A673 (cell line): ENCODE measurements around the gene FRY. TPM values are rescaled to one million over a fixed set of nuclear protein-coding genes. Genes with fewer than 3 reads are reported as not detected.

ENCODE experiments used
- BruUV-seq: library from RNA; stranded (reverse); fragments of 400-500 nt; replicated peaks from 2 replicates; lab custom pipeline; 2021; lab: Mats Ljungman, UMichigan
- CTCF ChIA-PET: fragments of 300-600 bp; sonication (Branson Sonifier 250); formaldehyde crosslinking; loops from one replicate; lab custom pipeline; 2022; ENCODE audit warnings: antibody characterized with exemption; lab: Charles Lee
- POLR2A ChIA-PET: fragments of 300-600 bp; sonication (Branson Sonifier 250); formaldehyde crosslinking; loops from one replicate; lab custom pipeline; 2022; ENCODE audit warnings: antibody characterized with exemption; ENCODE audit not compliant: low non-redundant PET; lab: Charles Lee
- DNase-seq: peaks from one replicate; pipeline ENCODE4 v3.0.0-alpha.2; 2015; ENCODE audit warnings: low spot score
- H3K27ac ChIP-seq: fragments of 200-600 bp; sonication (generic); 2 replicates; pipeline ENCODE4 v1.5.1; 2016; ENCODE audit warnings: mixed run types, low read depth, mild to moderate bottlenecking, mixed read lengths, antibody characterized with exemption, low read length; ENCODE audit not compliant: poor library complexity, severe bottlenecking
- H3K27me3 ChIP-seq: fragments of 200-600 bp; sonication (generic); replicated peaks from 2 replicates; pipeline ENCODE4 v1.6.1; 2017; ENCODE audit warnings: mixed run types, low read depth, mild to moderate bottlenecking, mixed read lengths, antibody characterized with exemption, low read length; ENCODE audit not compliant: insufficient read depth, poor library complexity
- H3K36me3 ChIP-seq: fragments of 200-600 bp; sonication (generic); 2 replicates; pipeline ENCODE4 v1.6.1; 2016; ENCODE audit warnings: mixed run types, mild to moderate bottlenecking, mixed read lengths, antibody characterized with exemption, low read length; ENCODE audit not compliant: insufficient read depth, poor library complexity, severe bottlenecking
- H3K4me1 ChIP-seq: fragments of 200-600 bp; sonication (generic); 2 replicates; pipeline ENCODE4 v1.6.1; 2017; ENCODE audit warnings: mixed run types, mild to moderate bottlenecking, mixed read lengths, antibody characterized with exemption, low read length; ENCODE audit not compliant: insufficient read depth, poor library complexity, severe bottlenecking
- H3K4me3 ChIP-seq: fragments of 200-600 bp; sonication (generic); 2 replicates; pipeline ENCODE4 v1.5.1; 2016; ENCODE audit warnings: low read depth, mixed run types, mild to moderate bottlenecking, mixed read lengths, low read length; ENCODE audit not compliant: poor library complexity, severe bottlenecking
- H3K9me3 ChIP-seq: fragments of 200-600 bp; sonication (generic); 2 replicates; pipeline ENCODE4 v1.6.1; 2016; ENCODE audit warnings: mixed run types, low read depth, mild to moderate bottlenecking, mixed read lengths, antibody characterized with exemption, low read length; ENCODE audit not compliant: poor library complexity, severe bottlenecking
- EZH2 ChIP-seq: fragments of 200-600 bp; sonication (generic); IDR thresholded peaks from 2 replicates; pipeline ENCODE4 v1.6.1; 2017; ENCODE audit warnings: borderline replicate concordance, low read depth, mild to moderate bottlenecking, mixed read lengths, antibody characterized with exemption, low read length; ENCODE audit not compliant: poor library complexity, severe bottlenecking
- intact Hi-C: fragments of 100-400 bp; cut with micrococcal nuclease; formaldehyde crosslinking; loops from one replicate; pipeline ENCODE4 v1.10.0; 2022; ENCODE audit not compliant: unreplicated experiment
- total RNA-seq: library from RNA; stranded (reverse); gene quantifications from 2 replicates; pipeline ENCODE4 v1.2.3, GENCODE V29; 2021
- TF ChIP-seq, protein P1 (sequence below): fragments of 300-800, 200-600 bp; sonication (generic); conservative IDR thresholded peaks from 2 replicates; pipeline ENCODE4 v1.5.1; 2017; ENCODE audit warnings: low read depth, mild to moderate bottlenecking, antibody characterized with exemption, low read length, moderate library complexity, mixed read lengths

The FRY gene
- total RNA-seq, 1 experiment from 2014 or later, result 0.58 TPM

DNA sequence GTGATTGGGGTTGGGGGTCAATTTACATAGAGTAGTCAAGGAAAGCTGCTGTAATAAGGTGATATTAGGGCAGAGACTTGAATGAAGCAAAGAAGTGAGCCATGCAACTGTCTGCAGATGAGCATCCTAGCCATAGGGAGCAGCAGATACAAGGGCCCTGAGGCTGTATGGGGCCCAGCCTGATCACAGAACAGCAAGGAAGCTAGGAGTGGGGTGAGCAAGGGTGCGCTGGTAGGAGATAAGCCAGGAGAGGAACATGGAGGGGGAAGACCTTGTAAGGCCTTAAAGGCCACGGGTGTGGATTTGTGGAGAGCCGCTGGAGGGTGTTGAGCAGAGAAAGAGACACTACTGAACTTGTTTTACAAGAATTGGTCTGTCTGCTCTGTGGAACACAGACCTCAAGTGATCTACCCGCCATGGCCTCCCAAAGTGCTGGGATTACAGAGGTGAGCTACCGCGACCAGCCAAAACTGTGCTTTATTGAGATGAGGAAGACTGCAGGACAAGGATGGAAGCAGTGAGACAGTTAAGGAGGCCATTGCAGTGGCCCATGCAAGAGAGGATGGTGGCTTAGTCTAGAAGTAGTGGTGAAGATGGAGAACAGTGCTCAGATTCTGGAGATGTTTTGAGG, 190.6 kb downstream of the FRY start:
- POLR2A ChIA-PET, result no interaction called here
- TF ChIP-seq, protein P1, sequence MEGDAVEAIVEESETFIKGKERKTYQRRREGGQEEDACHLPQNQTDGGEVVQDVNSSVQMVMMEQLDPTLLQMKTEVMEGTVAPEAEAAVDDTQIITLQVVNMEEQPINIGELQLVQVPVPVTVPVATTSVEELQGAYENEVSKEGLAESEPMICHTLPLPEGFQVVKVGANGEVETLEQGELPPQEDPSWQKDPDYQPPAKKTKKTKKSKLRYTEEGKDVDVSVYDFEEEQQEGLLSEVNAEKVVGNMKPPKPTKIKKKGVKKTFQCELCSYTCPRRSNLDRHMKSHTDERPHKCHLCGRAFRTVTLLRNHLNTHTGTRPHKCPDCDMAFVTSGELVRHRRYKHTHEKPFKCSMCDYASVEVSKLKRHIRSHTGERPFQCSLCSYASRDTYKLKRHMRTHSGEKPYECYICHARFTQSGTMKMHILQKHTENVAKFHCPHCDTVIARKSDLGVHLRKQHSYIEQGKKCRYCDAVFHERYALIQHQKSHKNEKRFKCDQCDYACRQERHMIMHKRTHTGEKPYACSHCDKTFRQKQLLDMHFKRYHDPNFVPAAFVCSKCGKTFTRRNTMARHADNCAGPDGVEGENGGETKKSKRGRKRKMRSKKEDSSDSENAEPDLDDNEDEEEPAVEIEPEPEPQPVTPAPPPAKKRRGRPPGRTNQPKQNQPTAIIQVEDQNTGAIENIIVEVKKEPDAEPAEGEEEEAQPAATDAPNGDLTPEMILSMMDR, result no peak
- TF ChIP-seq EZH2, result no peak
- Histone ChIP-seq H3K4me3 (no peak overlapping the region), H3K9me3 (no peaks in the 10 kb centered on the region), H3K27me3 (no peaks in the 10 kb centered on the region), H3K4me1 (no peaks in the 10 kb centered on the region), H3K27ac (no peak overlapping the region), H3K36me3 (no peaks in the 10 kb centered on the region)
- intact Hi-C loops, result no loop called here
- no TSS peak for BruUV-seq
- CTCF ChIA-PET, result no interaction called here
- no peak for DNase-seq

DNA sequence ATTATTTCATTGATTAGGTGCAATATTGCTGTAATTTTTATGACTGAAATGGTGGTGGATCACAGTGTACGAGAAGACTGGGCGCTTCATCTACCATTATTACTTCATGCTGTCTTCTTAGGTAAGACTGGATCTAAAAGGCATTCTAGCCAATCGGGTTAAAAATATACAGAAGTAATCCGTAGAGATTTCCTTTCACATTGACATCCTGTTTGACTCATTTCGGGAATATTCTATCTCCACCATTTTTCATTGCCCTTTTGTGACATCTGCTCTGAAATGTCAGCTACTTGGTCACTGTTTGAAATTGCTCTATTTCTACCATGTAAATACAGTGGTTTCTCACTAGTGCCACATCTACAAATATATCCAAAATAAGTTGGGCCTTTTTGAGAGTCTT, 193.3 kb downstream of the FRY start:
- TF ChIP-seq EZH2, result no peak
- TF ChIP-seq, protein P1, result no peak
- Histone ChIP-seq H3K4me3 (no peak overlapping the region), H3K4me1 (no peaks in the 10 kb centered on the region), H3K27me3 (no peaks in the 10 kb centered on the region), H3K36me3 (no peaks in the 10 kb centered on the region), H3K9me3 (no peaks in the 10 kb centered on the region), H3K27ac (no peak overlapping the region)
- intact Hi-C loops, result no loop called here
- POLR2A ChIA-PET, result no interaction called here
- no peak for DNase-seq
- no TSS peak for BruUV-seq
- CTCF ChIA-PET, result no interaction called here

DNA sequence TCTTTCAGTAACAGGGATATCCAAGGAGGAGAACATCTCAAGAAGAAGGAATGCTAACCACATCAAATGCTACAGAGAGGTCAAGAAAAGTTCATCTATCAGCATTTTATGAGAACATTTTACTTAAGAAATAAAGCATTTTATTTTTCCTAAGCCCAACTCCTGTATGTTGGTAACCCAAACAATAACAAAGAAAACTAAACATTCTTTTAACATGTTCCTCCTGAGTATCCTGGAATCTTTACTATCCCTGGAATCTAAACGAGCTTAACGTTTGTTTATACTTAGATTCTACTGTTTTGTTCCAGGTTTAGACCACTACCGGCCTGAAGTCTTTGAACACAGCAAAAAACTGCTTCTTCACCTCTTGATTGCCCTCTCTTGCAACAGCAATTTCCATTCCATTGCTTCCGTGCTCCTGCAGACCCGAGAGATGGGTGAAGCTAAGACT, 193.9 kb downstream of the FRY start:
- no peaks in the 10 kb centered on the region for H3K9me3 ChIP-seq
- POLR2A ChIA-PET, result no interaction called here
- DNase-seq, result no peak
- no peaks in the 10 kb centered on the region for H3K27me3 ChIP-seq
- no peaks in the 10 kb centered on the region for H3K4me1 ChIP-seq
- CTCF ChIA-PET, result no interaction called here
- no peaks in the 10 kb centered on the region for H3K36me3 ChIP-seq
- intact Hi-C loops, result no loop called here
- TF ChIP-seq, protein P1, result no peak
- TF ChIP-seq EZH2, result no peak
- BruUV-seq, result no TSS peak
- H3K4me3 ChIP-seq, result no peak overlapping the region
- H3K27ac ChIP-seq, result no peak overlapping the region
